Activated naive CD4-positive, alpha-beta T cell treated with anti-CD3 and anti-CD28 coated beads, Interleukin-2, amount 10 ng/mL, durations not matched to agents 7 days and 5 days (primary cell): ENCODE data around the gene MAST3.
"Not testable (repeated sequence)": the region's sequence is repeated elsewhere in the genome, so short reads cannot be mapped to it uniquely, and the experiment has no call there.

Experiments used
- CTCF ChIA-PET: fragments of 350-600 bp; sonication (Branson Sonifier 250); formaldehyde crosslinking; loops from one replicate; lab custom pipeline; 2021; ENCODE audit warnings: antibody characterized with exemption; lab: Charles Lee
- DNase-seq: peaks from one replicate; pipeline ENCODE4 v3.0.0-alpha.2; 2020
- H3K27ac Mint-ChIP-seq: one replicate; pipeline ENCODE4 v1.8.0; 2021; ENCODE audit warnings: mild to moderate bottlenecking, moderate library complexity, mixed read lengths
- H3K27me3 Mint-ChIP-seq: one replicate; pipeline ENCODE4 v1.8.0; 2021; ENCODE audit warnings: mild to moderate bottlenecking, mixed read lengths
- H3K36me3 Mint-ChIP-seq: one replicate; pipeline ENCODE4 v1.8.0; 2021; ENCODE audit warnings: mixed read lengths
- H3K4me1 Mint-ChIP-seq: one replicate; pipeline ENCODE4 v1.8.0; 2021; ENCODE audit warnings: mixed read lengths
- H3K4me3 Mint-ChIP-seq: one replicate; pipeline ENCODE4 v1.8.0; 2021; ENCODE audit warnings: mild to moderate bottlenecking, moderate library complexity, mixed read lengths
- H3K9me3 Mint-ChIP-seq: one replicate; pipeline ENCODE4 v1.8.0; 2021; ENCODE audit warnings: mixed read lengths

Gene MAST3

DNA sequence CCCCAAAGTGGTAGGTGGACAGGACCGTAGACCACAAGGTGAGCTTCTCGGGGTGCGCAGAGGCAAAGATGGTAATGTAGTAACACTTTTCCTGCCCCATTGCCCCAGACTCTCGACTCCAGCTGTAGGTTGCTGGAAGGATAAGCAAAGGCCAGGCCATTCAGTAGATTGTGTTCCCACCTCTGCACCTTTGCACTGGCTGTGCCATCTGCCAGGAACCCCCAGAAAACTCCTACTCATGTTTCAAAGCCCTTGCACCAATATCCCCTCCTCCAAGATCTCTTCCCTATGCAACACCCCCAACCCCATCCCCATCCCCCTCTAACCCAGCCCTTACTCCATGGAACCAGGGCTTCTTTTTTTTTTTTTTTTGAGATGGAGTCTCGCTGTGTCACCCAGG lies 29.2 kb upstream of the MAST3 start:
- H3K36me3 Mint-ChIP-seq = peaks cover 48% of the 10 kb centered on the region
- H3K4me3 Mint-ChIP-seq = no peak overlapping the region
- no peak overlapping the region for H3K27ac Mint-ChIP-seq
- H3K27me3 Mint-ChIP-seq = no peaks in the 10 kb centered on the region
- no peaks in the 10 kb centered on the region for H3K9me3 Mint-ChIP-seq
- DNase-seq = no peak
- CTCF ChIA-PET = no interaction called here
- peaks cover 6% of the 10 kb centered on the region for H3K4me1 Mint-ChIP-seq

DNA sequence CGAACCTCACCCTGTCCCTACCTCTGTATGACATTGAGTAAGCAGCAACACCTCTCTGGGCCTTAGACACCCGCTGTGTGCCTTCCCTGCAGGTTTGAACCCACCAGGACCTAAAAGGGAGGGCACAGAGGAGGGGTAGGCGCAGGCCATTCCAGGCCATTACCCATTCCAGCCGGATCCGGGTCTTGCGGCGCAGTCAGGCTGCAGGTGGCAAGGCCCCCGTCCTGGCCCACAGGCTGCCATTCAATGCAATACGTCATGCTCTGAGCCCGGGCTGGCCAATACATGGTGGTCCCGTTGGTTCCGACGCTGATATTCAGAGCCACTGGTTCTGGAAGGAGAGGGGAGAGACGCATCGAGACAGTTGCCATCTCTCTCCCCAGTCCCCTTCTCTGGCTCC lies 28.2 kb upstream of the MAST3 start:
- Mint-ChIP-seq H3K27me3 (no peaks in the 10 kb centered on the region), H3K36me3 (peaks cover 52% of the 10 kb centered on the region), H3K4me1 (peaks cover 15% of the 10 kb centered on the region), H3K27ac (no peak overlapping the region), H3K9me3 (no peaks in the 10 kb centered on the region), H3K4me3 (no peak overlapping the region)
- no peak for DNase-seq
- CTCF ChIA-PET = no interaction called here

DNA sequence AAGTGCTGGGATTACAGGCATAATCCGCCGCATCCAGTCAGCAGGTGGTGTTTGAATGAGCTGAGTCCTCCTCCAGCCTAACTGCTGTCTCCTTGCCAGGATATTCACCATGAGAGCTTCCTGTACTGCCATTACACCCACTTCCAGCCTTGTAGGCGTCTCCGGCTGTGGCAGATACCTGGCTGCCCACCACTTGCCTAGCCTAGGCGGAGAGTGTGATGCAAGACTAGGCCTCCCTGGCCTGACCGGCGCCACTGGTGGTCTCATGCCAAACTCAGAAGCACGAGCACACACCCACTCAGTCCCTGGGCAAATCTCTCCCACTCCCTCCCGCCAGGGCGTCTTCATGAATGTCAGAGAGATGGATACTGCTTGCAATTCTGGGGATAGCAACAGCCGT lies 27.4 kb upstream of the MAST3 start:
- H3K27ac Mint-ChIP-seq = no peak overlapping the region
- no peak for DNase-seq
- H3K9me3 Mint-ChIP-seq = no peaks in the 10 kb centered on the region
- H3K27me3 Mint-ChIP-seq = no peaks in the 10 kb centered on the region
- peaks cover 16% of the 10 kb centered on the region for H3K4me1 Mint-ChIP-seq
- CTCF ChIA-PET = interaction anchor here (0.9 kb wide), 1 partner anchor 39 kb away, joined by 3 read pairs; no protein-coding TSS in a partner anchor
- no peak overlapping the region for H3K4me3 Mint-ChIP-seq
- H3K36me3 Mint-ChIP-seq = peaks cover 46% of the 10 kb centered on the region

DNA sequence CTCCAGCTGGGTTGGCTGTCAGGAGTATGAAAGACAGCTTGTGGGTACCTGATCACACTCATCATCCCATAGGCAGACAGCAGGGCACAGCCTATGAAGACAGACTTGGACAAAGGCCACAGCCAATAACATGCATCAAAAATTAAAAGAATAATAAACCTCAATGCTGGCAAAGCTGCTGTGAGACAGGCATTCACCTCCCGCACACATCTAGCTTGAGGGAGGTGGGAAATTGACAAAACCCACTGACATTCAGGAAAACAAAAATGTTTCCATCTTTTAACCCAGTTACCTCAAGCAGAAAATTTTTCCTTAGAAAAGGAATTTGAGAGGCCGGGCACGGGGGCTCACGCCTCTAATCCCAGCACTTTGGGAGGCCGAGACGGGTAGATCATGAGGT lies 25.2 kb upstream of the MAST3 start:
- Mint-ChIP-seq H3K36me3 (peaks cover 49% of the 10 kb centered on the region), H3K4me1 (peaks cover 16% of the 10 kb centered on the region), H3K27me3 (no peaks in the 10 kb centered on the region), H3K4me3 (no peak overlapping the region), H3K27ac (no peak overlapping the region), H3K9me3 (no peaks in the 10 kb centered on the region)
- no peak for DNase-seq
- CTCF ChIA-PET = interaction anchor here (1.7 kb wide), 1 partner anchor 15 kb away, joined by 5 read pairs; no protein-coding TSS in a partner anchor

DNA sequence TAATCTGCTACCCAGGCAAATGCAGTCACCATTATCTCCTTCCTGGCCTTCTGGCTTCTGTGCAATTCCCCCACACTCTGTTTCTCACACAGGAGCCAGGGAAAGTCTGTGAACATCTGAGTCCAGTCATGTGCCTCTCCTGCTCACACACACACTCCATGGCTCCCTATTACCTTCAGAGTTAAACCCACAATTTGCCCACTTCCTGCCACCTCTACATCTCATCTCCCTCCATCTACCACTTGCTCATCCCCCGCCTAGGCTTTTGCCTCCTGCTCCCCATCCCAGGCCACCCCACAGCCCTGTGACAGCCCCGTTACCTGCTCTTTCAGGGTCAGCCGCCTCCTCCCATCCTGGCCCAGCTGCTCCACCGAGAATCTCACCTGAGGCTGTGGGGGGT lies 24.4 kb upstream of the MAST3 start:
- Mint-ChIP-seq H3K27me3 (no peaks in the 10 kb centered on the region), H3K27ac (peak overlapping the region; percentile 60), H3K36me3 (peaks cover 46% of the 10 kb centered on the region), H3K4me3 (no peak overlapping the region), H3K9me3 (no peaks in the 10 kb centered on the region), H3K4me1 (peaks cover 16% of the 10 kb centered on the region)
- no peak for DNase-seq
- CTCF ChIA-PET = no interaction called here

DNA sequence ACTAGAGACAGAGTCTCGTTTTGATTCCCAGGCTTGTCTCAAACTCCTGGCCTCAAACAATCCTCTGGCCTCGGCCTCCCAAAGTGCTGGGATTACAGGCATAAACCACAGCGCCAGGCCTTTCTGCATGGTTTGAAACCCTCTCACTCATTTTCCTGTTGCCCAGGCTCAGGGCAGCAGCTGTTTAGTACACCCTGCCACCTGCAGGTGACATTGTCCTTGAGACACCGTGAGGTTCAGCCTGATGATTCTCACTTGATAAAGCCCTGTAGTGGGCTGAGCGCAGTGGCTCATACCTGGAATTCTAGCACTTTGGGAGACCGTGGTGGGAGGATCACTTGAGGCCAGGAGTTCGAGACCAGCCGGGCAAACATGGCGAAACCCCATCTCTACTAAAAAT lies 23.4 kb upstream of the MAST3 start:
- H3K9me3 Mint-ChIP-seq = no peaks in the 10 kb centered on the region
- no peaks in the 10 kb centered on the region for H3K27me3 Mint-ChIP-seq
- H3K36me3 Mint-ChIP-seq = peaks cover 44% of the 10 kb centered on the region
- CTCF ChIA-PET = interaction anchor here (0.7 kb wide), 1 partner anchor 97 kb away, joined by 3 read pairs; no protein-coding TSS in a partner anchor
- H3K4me3 Mint-ChIP-seq = no peak overlapping the region
- H3K27ac Mint-ChIP-seq = peak overlapping the region; percentile 13
- DNase-seq = no peak
- peaks cover 16% of the 10 kb centered on the region for H3K4me1 Mint-ChIP-seq

DNA sequence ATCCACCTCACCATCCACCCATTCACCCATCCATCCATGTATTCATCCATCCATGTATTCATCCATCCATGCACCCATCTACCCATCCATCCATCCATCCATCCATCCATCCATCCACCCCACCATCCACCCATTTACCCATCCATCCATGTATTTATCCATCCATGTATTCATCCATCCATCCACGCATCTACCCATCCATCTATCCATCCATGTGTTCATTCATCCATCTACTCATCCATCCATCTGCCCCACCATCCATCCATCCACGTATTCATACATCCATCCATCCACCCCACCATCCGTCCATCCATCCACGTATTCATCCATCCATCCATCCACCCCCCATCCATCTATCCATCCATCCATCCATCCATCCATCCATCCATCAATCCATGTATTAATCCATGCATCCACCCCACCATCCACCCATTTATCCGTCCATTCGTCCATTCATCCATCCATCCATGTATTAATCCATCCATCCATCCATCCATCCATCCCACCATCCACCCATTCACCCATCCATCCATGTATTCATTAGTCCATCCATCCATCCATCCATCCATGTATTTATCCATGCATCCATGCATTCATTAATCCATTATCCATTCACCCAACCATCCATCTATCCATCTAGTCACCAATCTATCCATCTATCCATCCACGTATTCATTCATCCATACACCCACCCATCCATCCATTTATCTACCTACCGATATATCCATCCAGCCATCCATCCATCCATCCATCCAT lies 13.5 kb upstream of the MAST3 start:
- H3K9me3 Mint-ChIP-seq = peaks cover 6% of the 10 kb centered on the region
- H3K4me3 Mint-ChIP-seq = peak overlapping the region; percentile 70
- no peaks in the 10 kb centered on the region for H3K27me3 Mint-ChIP-seq
- no peak overlapping the region for H3K27ac Mint-ChIP-seq
- H3K36me3 Mint-ChIP-seq = peaks cover 47% of the 10 kb centered on the region
- no peak for DNase-seq
- peaks cover 55% of the 10 kb centered on the region for H3K4me1 Mint-ChIP-seq
- CTCF ChIA-PET = interaction anchor here (0.7 kb wide), 1 partner anchor 161 kb away, joined by 4 read pairs; no protein-coding TSS in a partner anchor

DNA sequence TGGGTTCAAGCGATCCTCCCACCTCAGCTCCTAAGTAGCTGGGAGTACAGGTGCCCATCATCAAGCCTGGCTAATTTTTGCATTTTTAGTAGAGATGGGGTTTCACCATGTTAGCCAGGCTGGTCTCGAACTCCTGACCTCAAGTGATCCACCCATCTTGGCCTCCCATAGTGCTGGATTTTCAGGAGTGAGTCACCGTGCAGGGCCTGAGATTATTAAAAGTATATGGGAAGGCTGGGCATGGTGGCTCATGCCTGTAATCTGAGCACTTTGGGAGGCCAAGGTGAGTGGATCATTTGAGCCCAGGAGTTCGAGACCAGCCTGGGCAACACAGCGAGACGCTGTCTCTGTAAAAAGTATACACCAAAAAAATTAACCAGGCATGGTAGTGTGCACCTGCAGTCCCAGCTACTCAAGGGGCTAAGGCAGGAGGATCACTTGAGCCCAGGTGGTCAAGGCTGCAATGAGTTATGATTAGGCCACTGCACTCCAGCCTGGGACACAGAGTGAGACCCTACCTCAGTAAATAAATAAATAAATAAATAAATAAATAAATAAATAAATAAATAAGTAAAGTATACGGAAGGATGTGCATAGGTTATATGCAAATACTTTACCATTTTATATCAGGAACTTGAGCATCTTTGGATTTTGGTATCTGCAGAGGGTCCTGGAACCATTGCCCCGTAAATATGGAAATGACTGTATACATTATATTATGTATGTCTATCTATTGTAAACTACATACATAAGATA lies 11.7 kb upstream of the MAST3 start:
- peaks cover 71% of the 10 kb centered on the region for H3K4me1 Mint-ChIP-seq
- no peaks in the 10 kb centered on the region for H3K27me3 Mint-ChIP-seq
- H3K36me3 Mint-ChIP-seq = peaks cover 36% of the 10 kb centered on the region
- CTCF ChIA-PET = interaction anchor here (1.3 kb wide), 1 partner anchor 12 kb away, joined by 4 read pairs; the partner anchor contains the start of gene MAST3
- H3K9me3 Mint-ChIP-seq = peaks cover 6% of the 10 kb centered on the region
- DNase-seq = no peak
- peak overlapping the region; percentile 99 for H3K4me3 Mint-ChIP-seq
- peak overlapping the region; percentile 98 for H3K27ac Mint-ChIP-seq

DNA sequence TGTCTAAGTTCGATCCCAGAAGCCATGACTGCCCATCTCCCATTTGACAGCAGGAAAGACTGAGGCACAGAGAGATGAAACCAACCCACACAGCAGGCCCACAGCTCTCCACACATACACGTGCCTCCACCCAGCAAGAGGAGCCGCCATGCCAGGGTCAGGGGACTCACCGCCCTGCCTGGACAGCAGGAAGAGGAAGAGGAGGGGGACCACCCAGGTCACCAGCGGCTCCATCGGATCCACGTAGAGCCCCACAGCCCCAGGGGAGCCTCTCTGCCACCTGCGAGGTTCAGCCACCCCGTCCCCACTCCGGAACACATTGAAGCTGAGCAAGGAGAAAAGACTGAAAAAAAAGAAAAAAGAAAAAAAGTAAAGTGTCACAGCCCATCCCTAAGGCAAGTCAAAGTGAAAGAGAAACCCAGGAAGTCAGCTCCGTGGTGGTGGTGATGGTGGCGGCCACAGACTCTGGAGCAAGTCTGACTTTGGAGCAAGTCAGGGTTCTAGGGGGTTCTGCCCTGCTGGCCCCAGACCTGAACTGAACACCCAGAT lies 10.9 kb upstream of the MAST3 start, which contains the start of gene IL12RB1:
TSS of gene IL12RB1 (minus strand) at position 345 of the 549 bp plus-strand sequence. CDS start at position 234, 111 bp downstream.
- Mint-ChIP-seq H3K4me1 (peaks cover 78% of the 10 kb centered on the region), H3K27me3 (no peaks in the 10 kb centered on the region), H3K4me3 (peak within 1 kb of the TSS; percentile 99), H3K9me3 (peaks cover 6% of the 10 kb centered on the region), H3K27ac (peak within 1 kb of the TSS; percentile 98), H3K36me3 (peaks cover 35% of the 10 kb centered on the region)
- CTCF ChIA-PET = interaction anchor here (0.6 to 1.3 kb wide), 5 partner anchors 11 to 29 kb away, joined by 3 to 4 read pairs (median 3); partner anchors contain the start of gene MAST3
- DNase-seq = peak; percentile 86

DNA sequence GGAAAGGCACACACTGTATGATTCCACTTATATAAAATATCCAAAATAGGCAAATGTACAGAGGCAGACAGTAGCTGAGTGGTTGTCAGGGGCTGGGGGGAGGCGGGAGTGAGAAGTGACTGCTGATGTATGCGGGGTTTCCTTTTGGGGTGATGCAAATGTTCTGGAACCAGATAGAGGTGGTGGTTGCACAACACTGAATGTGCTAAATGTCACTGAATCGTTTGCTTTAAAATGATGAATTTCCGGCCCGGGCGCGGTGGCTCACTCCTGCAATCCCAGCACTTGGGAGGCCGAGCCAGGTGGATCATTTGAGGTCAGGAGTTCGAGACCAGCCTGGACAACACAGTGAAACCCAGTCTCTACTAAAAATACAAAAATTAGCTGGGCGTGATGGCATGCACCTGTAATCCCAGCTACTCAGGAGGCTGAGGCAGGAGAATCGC lies 8.5 kb upstream of the MAST3 start:
- Mint-ChIP-seq H3K27ac (peak overlapping the region; percentile 98), H3K4me1 (peaks cover 90% of the 10 kb centered on the region), H3K36me3 (peaks cover 13% of the 10 kb centered on the region)
- DNase-seq = peak; percentile 68
- not testable (repeated sequence) for H3K4me3 Mint-ChIP-seq, H3K27me3 Mint-ChIP-seq, H3K9me3 Mint-ChIP-seq
- CTCF ChIA-PET = interaction anchor here (1.0 to 1.4 kb wide), 4 partner anchors 23 to 91 kb away, joined by 3 to 4 read pairs (median 4); no protein-coding TSS in a partner anchor

DNA sequence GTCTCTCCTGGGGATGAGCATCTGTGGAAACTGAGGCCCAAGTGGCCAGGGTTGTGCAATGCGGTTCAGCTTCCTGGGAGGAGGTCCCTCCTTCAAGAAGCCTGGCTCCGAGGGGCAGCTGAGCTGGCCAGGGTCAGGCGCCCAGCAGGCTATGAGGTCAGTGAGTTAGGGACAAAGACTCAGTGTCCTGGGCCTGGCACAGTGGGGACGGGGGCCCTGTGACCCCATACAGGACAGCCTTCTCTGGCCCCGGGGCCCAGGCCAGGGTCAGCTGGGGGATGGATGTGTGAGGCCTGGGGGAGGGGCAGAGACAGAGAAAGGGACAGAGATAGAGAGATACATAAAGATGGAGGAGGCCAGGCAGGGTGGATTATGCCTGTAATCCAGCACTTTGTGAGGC lies 7.9 kb upstream of the MAST3 start:
- H3K4me1 Mint-ChIP-seq = peaks cover 84% of the 10 kb centered on the region
- H3K36me3 Mint-ChIP-seq = peaks cover 7% of the 10 kb centered on the region
- CTCF ChIA-PET = interaction anchor here (1.5 kb wide), 1 partner anchor 23 kb away, joined by 6 read pairs; no protein-coding TSS in a partner anchor
- peak overlapping the region; percentile 98 for H3K27ac Mint-ChIP-seq
- peaks cover 7% of the 10 kb centered on the region for H3K27me3 Mint-ChIP-seq
- no peak overlapping the region for H3K4me3 Mint-ChIP-seq
- H3K9me3 Mint-ChIP-seq = no peaks in the 10 kb centered on the region
- no peak for DNase-seq

DNA sequence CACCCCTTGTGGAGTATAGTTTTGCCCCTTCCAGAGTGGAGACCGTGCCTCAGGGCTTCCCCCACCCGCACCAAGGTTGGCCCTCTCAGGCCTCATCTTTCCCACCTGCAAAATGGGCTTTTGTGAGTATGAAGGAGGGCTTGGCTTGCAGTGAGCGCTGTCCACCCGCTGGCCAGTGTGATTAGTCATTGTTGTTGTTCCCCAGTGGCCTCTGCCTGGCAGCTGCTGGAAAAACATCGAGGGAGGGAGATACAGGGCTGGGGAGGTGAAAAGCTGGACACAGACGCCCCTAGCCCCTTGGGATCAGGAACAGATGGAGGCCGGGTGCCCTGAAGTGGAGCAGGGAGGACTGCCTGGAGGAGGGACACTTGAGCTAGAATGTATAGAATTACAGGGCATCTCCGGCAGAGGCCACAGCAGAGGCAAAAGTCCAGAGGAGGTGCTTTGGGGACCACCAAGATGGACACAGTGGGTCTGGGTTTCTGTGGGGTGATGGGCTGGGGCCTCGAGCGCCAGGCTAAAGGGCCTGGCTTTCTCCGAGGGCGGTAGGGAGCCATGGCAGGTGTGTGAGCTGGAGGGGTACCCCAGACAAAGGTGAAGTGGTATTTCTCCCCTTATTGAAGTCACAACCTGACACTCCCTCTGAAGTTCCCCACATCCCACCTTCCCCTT lies 6.9 kb upstream of the MAST3 start:
- peak overlapping the region; percentile 98 for H3K27ac Mint-ChIP-seq
- CTCF ChIA-PET = interaction anchor here (1.0 to 1.5 kb wide), 4 partner anchors 8 to 189 kb away, joined by 3 to 6 read pairs (median 4); no protein-coding TSS in a partner anchor
- H3K9me3 Mint-ChIP-seq = no peaks in the 10 kb centered on the region
- H3K4me1 Mint-ChIP-seq = peaks cover 79% of the 10 kb centered on the region
- H3K4me3 Mint-ChIP-seq = peak overlapping the region; percentile 47
- peaks cover 4% of the 10 kb centered on the region for H3K36me3 Mint-ChIP-seq
- peaks cover 7% of the 10 kb centered on the region for H3K27me3 Mint-ChIP-seq
- DNase-seq = no peak

DNA sequence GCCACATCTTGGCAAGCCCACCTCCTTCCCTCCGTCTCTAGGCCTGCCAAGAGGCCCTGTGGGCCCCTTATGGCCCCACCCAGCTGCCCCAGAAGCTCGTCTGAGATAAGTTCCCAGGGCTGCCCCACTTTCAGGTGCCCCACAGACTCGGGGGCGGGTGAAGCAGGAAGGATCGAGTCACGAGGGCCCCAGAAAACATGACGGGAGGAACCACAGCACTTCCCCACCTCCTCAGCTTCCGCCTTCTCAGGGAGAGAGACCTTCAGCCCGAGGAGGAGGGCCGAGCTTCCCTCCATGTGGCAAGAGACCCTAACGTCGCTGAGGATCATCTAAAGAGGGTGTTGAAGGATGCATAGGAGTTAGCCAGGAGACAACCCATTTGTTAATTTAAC lies 6.4 kb upstream of the MAST3 start:
- DNase-seq = peak; percentile 89
- no peaks in the 10 kb centered on the region for H3K9me3 Mint-ChIP-seq
- H3K36me3 Mint-ChIP-seq = peaks cover 4% of the 10 kb centered on the region
- H3K4me1 Mint-ChIP-seq = peaks cover 77% of the 10 kb centered on the region
- H3K4me3 Mint-ChIP-seq = peak overlapping the region; percentile 47
- peaks cover 7% of the 10 kb centered on the region for H3K27me3 Mint-ChIP-seq
- H3K27ac Mint-ChIP-seq = peak overlapping the region; percentile 98
- CTCF ChIA-PET = interaction anchor here (1.0 to 1.5 kb wide), 4 partner anchors 8 to 188 kb away, joined by 3 to 6 read pairs (median 4); no protein-coding TSS in a partner anchor
